ENCODE measurements around the gene NFYC. TPM values are rescaled to one million over a fixed set of nuclear protein-coding genes. Genes with fewer than 3 reads are reported as not detected.

NFYC gene
- total and polyA plus RNA-seq, 2 experiments from 2014 or later: 36.2 to 42.7 TPM

DNA sequence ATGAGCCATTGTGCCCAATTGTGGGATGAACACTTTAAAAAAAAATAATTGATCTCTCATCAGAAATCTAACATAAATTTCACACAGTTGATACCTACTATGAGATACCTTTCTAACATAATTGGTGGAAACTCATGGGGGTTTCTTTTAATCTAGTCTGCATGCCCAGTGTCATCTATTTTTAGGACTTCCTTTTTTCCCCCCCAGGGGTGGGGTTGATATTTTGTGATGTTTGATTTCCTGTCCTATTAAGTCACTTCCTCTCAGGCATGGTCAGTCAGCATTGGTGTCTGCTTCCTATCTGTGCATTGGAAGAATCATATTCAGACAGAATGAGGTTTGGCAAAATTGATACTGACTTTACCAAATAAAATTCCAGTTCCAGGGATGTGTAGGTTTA lies 21.5 kb downstream of the NFYC start:
- peaks cover 11% of the 10 kb centered on the region; the same call in 2 of the 3 replicates for H3K36me3 Mint-ChIP-seq (ENCODE audit: low read depth)
- ATAC-seq: no peak
- Histone ChIP-seq H3K4me2 (no peak overlapping the region), H2AFZ (no peak overlapping the region), H3F3A (replicated peaks; ENCODE audit: low read depth) (no peaks in the 10 kb centered on the region), H3K4me1 (ENCODE audit: insufficient read depth) (peaks cover 25% of the 10 kb centered on the region), H3K9me2 (ENCODE audit: insufficient read depth) (no peaks in the 10 kb centered on the region), H3K27ac (ENCODE audit: low read depth) (no peak overlapping the region), H4K20me1 (replicated peaks; ENCODE audit: insufficient read depth) (0 out of 2 replicates have a peak, but pooled peaks cover 4% of the 10 kb centered on the region), H3K27me3 (ENCODE audit: insufficient read depth) (no peaks in the 10 kb centered on the region), H3K4me3 (no peak overlapping the region), H3K36me3 (ENCODE audit: insufficient read depth) (no peaks in the 10 kb centered on the region), H3K79me2 (replicated peaks; ENCODE audit: insufficient read depth) (peaks cover 91% of the 10 kb centered on the region)
- H3K9me3 Mint-ChIP-seq: no peaks in the 10 kb centered on the region
- H3K4me1 Mint-ChIP-seq: peaks cover 34% of the 10 kb centered on the region
- no peak overlapping the region for H3K27ac Mint-ChIP-seq
- TF ChIP-seq, protein P1, sequence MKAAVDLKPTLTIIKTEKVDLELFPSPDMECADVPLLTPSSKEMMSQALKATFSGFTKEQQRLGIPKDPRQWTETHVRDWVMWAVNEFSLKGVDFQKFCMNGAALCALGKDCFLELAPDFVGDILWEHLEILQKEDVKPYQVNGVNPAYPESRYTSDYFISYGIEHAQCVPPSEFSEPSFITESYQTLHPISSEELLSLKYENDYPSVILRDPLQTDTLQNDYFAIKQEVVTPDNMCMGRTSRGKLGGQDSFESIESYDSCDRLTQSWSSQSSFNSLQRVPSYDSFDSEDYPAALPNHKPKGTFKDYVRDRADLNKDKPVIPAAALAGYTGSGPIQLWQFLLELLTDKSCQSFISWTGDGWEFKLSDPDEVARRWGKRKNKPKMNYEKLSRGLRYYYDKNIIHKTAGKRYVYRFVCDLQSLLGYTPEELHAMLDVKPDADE (IDR thresholded peaks at IDR 0.05): no peak
- H3K4me3 Mint-ChIP-seq: no peak overlapping the region
- peaks cover 4% of the 10 kb centered on the region for H3K27me3 Mint-ChIP-seq (ENCODE audit: insufficient read depth, low read depth, poor library complexity)
- DNase-seq (ENCODE audit: low spot score): no peak

DNA sequence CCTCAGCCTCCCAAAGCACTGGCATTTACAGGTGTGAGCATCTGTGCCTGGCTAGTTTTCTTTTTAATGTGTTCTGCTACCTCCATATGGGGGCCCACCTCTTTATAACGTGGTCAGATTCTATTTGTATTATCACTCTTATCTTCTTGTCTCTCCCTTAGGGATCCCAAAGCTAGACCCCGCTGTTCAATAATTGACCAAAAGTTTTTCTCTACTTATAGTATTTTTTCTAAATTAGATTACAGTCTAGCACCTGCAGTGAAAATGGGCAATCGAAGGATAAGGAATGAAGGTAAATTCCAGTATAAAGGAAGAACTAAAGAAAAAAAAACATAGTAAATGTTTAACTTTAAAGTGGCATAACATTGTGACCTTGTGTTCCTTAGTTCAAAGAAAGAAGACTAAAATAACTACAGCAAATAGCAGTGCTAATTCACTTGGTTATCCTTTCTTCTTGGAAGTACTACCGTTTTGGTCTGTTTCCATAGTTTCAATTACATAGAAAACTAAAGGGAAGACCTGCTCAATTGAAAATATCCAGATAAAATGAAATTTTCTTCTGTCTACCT lies 24.1 kb downstream of the NFYC start:
- no peaks in the 10 kb centered on the region for H3K27me3 ChIP-seq (ENCODE audit: insufficient read depth)
- H3K79me2 ChIP-seq (replicated peaks; ENCODE audit: insufficient read depth): peaks cover 99% of the 10 kb centered on the region
- H3K36me3 ChIP-seq (ENCODE audit: insufficient read depth): no peaks in the 10 kb centered on the region
- no peaks in the 10 kb centered on the region for H3K9me3 Mint-ChIP-seq
- H3K27ac Mint-ChIP-seq: no peak overlapping the region
- DNase-seq (ENCODE audit: low spot score) (no peak), ATAC-seq (no peak)
- H3K4me2 ChIP-seq: no peak overlapping the region
- H4K20me1 ChIP-seq (replicated peaks; ENCODE audit: insufficient read depth): peaks cover 12% of the 10 kb centered on the region; the same call in 1 of the 2 replicates
- no peak overlapping the region for H3K4me3 ChIP-seq
- no peak overlapping the region for H3K4me3 Mint-ChIP-seq
- H3K4me1 ChIP-seq (ENCODE audit: insufficient read depth): peaks cover 19% of the 10 kb centered on the region
- TF ChIP-seq POLR2AphosphoS5 (IDR thresholded peaks at IDR 0.05; ENCODE audit: low read depth) (no peak), JUNB (IDR thresholded peaks at IDR 0.05; ENCODE audit: unreplicated experiment) (no peak), CREB1 (CRISPR knock-in tag; IDR thresholded peaks at IDR 0.05; ENCODE audit: low read depth) (no peak), ZNF114 (CRISPR knock-in tag; IDR thresholded peaks at IDR 0.05) (no peak), ZNF331 (CRISPR knock-in tag; IDR thresholded peaks at IDR 0.05; ENCODE audit: low read depth) (no peak), STAT1 (IDR thresholded peaks at IDR 0.05; ENCODE audit: unreplicated experiment) (no peak), EZH2 (IDR thresholded peaks at IDR 0.05; ENCODE audit: low read depth, unreplicated experiment) (no peak), EZH2phosphoT487 (IDR thresholded peaks at IDR 0.05; ENCODE audit: unreplicated experiment) (no peak), NANOG (IDR thresholded peaks at IDR 0.05; ENCODE audit: borderline replicate concordance) (no peak)
- TF ChIP-seq, protein P2, sequence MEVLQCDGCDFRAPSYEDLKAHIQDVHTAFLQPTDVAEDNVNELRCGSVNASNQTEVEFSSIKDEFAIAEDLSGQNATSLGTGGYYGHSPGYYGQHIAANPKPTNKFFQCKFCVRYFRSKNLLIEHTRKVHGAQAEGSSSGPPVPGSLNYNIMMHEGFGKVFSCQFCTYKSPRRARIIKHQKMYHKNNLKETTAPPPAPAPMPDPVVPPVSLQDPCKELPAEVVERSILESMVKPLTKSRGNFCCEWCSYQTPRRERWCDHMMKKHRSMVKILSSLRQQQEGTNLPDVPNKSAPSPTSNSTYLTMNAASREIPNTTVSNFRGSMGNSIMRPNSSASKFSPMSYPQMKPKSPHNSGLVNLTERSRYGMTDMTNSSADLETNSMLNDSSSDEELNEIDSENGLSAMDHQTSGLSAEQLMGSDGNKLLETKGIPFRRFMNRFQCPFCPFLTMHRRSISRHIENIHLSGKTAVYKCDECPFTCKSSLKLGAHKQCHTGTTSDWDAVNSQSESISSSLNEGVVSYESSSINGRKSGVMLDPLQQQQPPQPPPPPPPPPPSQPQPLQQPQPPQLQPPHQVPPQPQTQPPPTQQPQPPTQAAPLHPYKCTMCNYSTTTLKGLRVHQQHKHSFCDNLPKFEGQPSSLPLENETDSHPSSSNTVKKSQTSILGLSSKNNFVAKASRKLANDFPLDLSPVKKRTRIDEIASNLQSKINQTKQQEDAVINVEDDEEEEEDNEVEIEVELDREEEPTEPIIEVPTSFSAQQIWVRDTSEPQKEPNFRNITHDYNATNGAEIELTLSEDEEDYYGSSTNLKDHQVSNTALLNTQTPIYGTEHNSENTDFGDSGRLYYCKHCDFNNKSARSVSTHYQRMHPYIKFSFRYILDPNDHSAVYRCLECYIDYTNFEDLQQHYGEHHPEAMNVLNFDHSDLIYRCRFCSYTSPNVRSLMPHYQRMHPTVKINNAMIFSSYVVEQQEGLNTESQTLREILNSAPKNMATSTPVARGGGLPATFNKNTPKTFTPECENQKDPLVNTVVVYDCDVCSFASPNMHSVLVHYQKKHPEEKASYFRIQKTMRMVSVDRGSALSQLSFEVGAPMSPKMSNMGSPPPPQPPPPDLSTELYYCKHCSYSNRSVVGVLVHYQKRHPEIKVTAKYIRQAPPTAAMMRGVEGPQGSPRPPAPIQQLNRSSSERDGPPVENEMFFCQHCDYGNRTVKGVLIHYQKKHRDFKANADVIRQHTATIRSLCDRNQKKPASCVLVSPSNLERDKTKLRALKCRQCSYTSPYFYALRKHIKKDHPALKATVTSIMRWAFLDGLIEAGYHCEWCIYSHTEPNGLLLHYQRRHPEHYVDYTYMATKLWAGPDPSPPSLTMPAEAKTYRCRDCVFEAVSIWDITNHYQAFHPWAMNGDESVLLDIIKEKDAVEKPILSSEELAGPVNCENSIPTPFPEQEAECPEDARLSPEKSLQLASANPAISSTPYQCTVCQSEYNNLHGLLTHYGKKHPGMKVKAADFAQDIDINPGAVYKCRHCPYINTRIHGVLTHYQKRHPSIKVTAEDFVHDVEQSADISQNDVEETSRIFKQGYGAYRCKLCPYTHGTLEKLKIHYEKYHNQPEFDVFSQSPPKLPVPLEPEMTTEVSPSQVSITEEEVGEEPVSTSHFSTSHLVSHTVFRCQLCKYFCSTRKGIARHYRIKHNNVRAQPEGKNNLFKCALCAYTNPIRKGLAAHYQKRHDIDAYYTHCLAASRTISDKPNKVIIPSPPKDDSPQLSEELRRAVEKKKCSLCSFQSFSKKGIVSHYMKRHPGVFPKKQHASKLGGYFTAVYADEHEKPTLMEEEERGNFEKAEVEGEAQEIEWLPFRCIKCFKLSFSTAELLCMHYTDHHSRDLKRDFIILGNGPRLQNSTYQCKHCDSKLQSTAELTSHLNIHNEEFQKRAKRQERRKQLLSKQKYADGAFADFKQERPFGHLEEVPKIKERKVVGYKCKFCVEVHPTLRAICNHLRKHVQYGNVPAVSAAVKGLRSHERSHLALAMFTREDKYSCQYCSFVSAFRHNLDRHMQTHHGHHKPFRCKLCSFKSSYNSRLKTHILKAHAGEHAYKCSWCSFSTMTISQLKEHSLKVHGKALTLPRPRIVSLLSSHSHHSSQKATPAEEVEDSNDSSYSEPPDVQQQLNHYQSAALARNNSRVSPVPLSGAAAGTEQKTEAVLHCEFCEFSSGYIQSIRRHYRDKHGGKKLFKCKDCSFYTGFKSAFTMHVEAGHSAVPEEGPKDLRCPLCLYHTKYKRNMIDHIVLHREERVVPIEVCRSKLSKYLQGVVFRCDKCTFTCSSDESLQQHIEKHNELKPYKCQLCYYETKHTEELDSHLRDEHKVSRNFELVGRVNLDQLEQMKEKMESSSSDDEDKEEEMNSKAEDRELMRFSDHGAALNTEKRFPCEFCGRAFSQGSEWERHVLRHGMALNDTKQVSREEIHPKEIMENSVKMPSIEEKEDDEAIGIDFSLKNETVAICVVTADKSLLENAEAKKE (CRISPR knock-in tag; IDR thresholded peaks at IDR 0.05): no peak
- TF ChIP-seq, protein P3, sequence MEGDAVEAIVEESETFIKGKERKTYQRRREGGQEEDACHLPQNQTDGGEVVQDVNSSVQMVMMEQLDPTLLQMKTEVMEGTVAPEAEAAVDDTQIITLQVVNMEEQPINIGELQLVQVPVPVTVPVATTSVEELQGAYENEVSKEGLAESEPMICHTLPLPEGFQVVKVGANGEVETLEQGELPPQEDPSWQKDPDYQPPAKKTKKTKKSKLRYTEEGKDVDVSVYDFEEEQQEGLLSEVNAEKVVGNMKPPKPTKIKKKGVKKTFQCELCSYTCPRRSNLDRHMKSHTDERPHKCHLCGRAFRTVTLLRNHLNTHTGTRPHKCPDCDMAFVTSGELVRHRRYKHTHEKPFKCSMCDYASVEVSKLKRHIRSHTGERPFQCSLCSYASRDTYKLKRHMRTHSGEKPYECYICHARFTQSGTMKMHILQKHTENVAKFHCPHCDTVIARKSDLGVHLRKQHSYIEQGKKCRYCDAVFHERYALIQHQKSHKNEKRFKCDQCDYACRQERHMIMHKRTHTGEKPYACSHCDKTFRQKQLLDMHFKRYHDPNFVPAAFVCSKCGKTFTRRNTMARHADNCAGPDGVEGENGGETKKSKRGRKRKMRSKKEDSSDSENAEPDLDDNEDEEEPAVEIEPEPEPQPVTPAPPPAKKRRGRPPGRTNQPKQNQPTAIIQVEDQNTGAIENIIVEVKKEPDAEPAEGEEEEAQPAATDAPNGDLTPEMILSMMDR (conservative IDR thresholded peaks at IDR 0.05; ENCODE audit: low read depth in 2 of 2): no peak
- TF ChIP-seq, protein P1 (IDR thresholded peaks at IDR 0.05): no peak
- no peak overlapping the region for H2AFZ ChIP-seq
- peaks cover 32% of the 10 kb centered on the region for H3K4me1 Mint-ChIP-seq
- H3K9me2 ChIP-seq (ENCODE audit: insufficient read depth): no peaks in the 10 kb centered on the region
- H3K27ac ChIP-seq (ENCODE audit: low read depth): no peak overlapping the region
- no peaks in the 10 kb centered on the region for H3F3A ChIP-seq (replicated peaks; ENCODE audit: low read depth)
- peaks cover 2% of the 10 kb centered on the region for H3K27me3 Mint-ChIP-seq (ENCODE audit: insufficient read depth, low read depth, poor library complexity)
- H3K36me3 Mint-ChIP-seq (ENCODE audit: low read depth): peaks cover 15% of the 10 kb centered on the region; the same call in 2 of the 3 replicates

Data from GM23338 (cell line).